ENCODE measurements around the gene BUB3. TPM values are rescaled to one million over a fixed set of nuclear protein-coding genes. Genes with fewer than 3 reads are reported as not detected.

BUB3 gene
- total and polyA plus RNA-seq, 2 donors (not counting 1 experiment from before 2014, with no cell fraction given), result 121 to 195 TPM

DNA sequence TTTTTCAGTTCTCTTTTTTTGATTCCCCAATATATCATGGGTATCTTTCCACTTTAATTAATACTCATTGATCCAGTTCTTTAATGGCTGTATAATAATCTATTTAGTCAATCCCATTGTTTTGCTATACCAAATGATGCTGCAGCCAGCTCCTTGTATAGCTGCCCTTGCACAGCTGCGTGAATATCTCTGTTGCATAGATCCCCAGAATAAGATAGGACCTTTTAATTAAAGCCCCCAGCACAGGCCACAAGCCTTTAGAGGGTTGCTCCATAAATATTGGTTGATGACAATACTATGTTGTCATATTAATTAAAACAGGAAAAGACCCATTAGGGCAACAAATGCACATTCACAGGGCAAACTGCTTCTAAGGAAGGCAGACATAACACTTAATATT lies 57.9 kb downstream of the BUB3 start:
- no peak overlapping the region for H3K27ac ChIP-seq (ENCODE audit: insufficient read depth, low read length)

DNA sequence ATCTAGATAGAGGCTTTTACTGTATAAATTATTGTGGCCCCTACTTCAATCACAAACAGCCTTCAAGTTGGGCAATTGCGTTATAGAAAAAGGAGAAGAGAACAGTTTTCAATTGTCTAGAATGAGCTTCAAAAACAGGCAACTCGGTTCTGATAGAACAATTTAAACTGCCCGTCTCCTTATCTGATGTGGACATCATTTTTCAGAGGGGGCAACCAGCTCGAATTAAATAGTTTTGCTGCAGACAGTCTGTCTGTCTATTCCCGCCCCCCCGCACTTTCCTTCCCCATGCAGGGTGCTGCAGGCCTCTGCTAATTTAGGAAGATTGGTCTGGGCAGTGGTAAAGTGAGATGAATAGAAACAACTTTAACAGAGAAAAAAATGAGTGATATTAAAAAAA lies 58.4 kb downstream of the BUB3 start:
- Histone ChIP-seq H3K79me2 (ENCODE audit: control insufficient read depth, insufficient read depth, low read length) (no peaks in the 10 kb centered on the region), H3K9ac (ENCODE audit: insufficient read depth, low read length) (no peak overlapping the region), H3K27ac (ENCODE audit: insufficient read depth, low read length) (no peak overlapping the region), H2AFZ (ENCODE audit: low read length) (no peak overlapping the region), H3K4me1 (ENCODE audit: control insufficient read depth, extremely low read depth, insufficient read depth, low read length) (no peaks in the 10 kb centered on the region), H4K20me1 (ENCODE audit: control insufficient read depth, extremely low read depth, insufficient read depth, low read length) (no peaks in the 10 kb centered on the region), H3K4me3 (replicated peaks in 1 of 4; ENCODE audit: control extremely low read depth in 1 of 4, insufficient read depth in 1 of 4, low read depth in 3 of 4, low read length in 4 of 4) (no peak overlapping the region), H3K27me3 (ENCODE audit: control insufficient read depth, insufficient read depth, low read length) (no peaks in the 10 kb centered on the region), H3K36me3 (ENCODE audit: control insufficient read depth, insufficient read depth, low read length) (no peaks in the 10 kb centered on the region), H3K4me2 (ENCODE audit: extremely low read depth, insufficient read depth, low read length) (no peak overlapping the region), H3K9me3 (ENCODE audit: control insufficient read depth, insufficient read depth, low read depth, low read length) (no peaks in the 10 kb centered on the region)
- DNase-seq (ENCODE audit: low read depth in 2 of 2), result no peak
- no peak for TF ChIP-seq EZH2 (IDR thresholded peaks at IDR 0.05; ENCODE audit: low read length, missing control alignments)
- TF ChIP-seq, protein P1, sequence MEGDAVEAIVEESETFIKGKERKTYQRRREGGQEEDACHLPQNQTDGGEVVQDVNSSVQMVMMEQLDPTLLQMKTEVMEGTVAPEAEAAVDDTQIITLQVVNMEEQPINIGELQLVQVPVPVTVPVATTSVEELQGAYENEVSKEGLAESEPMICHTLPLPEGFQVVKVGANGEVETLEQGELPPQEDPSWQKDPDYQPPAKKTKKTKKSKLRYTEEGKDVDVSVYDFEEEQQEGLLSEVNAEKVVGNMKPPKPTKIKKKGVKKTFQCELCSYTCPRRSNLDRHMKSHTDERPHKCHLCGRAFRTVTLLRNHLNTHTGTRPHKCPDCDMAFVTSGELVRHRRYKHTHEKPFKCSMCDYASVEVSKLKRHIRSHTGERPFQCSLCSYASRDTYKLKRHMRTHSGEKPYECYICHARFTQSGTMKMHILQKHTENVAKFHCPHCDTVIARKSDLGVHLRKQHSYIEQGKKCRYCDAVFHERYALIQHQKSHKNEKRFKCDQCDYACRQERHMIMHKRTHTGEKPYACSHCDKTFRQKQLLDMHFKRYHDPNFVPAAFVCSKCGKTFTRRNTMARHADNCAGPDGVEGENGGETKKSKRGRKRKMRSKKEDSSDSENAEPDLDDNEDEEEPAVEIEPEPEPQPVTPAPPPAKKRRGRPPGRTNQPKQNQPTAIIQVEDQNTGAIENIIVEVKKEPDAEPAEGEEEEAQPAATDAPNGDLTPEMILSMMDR (conservative IDR thresholded peaks at IDR 0.05 in 1 of 2, IDR thresholded peaks at IDR 0.05 in 1 of 2; ENCODE audit: low read depth in 1 of 2, low read length in 2 of 2), result no peak

More for the DNA sequence above, 57.9 kb downstream of the BUB3 start:
- Histone ChIP-seq H3K4me1 (ENCODE audit: control insufficient read depth, extremely low read depth, insufficient read depth, low read length) (no peaks in the 10 kb centered on the region), H3K36me3 (ENCODE audit: control insufficient read depth, insufficient read depth, low read length) (no peaks in the 10 kb centered on the region), H3K9ac (ENCODE audit: insufficient read depth, low read length) (no peak overlapping the region), H3K27me3 (ENCODE audit: control insufficient read depth, insufficient read depth, low read length) (no peaks in the 10 kb centered on the region), H3K9me3 (ENCODE audit: control insufficient read depth, insufficient read depth, low read depth, low read length) (no peaks in the 10 kb centered on the region), H3K4me2 (ENCODE audit: extremely low read depth, insufficient read depth, low read length) (no peak overlapping the region), H2AFZ (ENCODE audit: low read length) (no peak overlapping the region), H3K4me3 (replicated peaks in 1 of 4; ENCODE audit: control extremely low read depth in 1 of 4, insufficient read depth in 1 of 4, low read depth in 3 of 4, low read length in 4 of 4) (no peak overlapping the region), H3K79me2 (ENCODE audit: control insufficient read depth, insufficient read depth, low read length) (no peaks in the 10 kb centered on the region), H4K20me1 (ENCODE audit: control insufficient read depth, extremely low read depth, insufficient read depth, low read length) (no peaks in the 10 kb centered on the region)
- TF ChIP-seq, protein P1 (conservative IDR thresholded peaks at IDR 0.05 in 1 of 2, IDR thresholded peaks at IDR 0.05 in 1 of 2; ENCODE audit: low read depth in 1 of 2, low read length in 2 of 2), result no peak
- DNase-seq (ENCODE audit: low read depth in 2 of 2), result no peak

DNA sequence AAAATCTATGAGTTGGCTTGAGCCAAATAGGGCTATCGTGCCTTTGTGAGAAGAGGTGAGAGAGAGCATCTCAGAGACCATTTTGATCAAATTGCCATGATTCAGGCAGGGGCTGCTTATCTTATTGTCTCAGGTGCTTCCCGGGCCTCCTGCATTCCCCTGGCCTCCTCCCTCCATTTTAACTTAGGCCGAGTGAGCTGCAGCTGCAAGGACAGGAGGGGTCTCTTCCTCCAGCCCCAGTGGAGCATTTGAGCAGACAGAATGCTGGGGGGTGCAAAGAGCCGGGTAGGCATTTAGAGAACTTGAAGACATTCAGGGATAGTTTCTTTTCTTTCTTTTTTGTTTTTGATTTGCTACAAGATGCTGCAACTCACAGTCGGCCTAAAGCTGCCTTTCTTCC lies 59.0 kb downstream of the BUB3 start:
- Histone ChIP-seq H3K79me2 (ENCODE audit: control insufficient read depth, insufficient read depth, low read length) (no peaks in the 10 kb centered on the region), H3K27ac (ENCODE audit: insufficient read depth, low read length) (no peak overlapping the region), H3K4me2 (ENCODE audit: extremely low read depth, insufficient read depth, low read length) (no peak overlapping the region), H3K27me3 (ENCODE audit: control insufficient read depth, insufficient read depth, low read length) (no peaks in the 10 kb centered on the region), H3K9ac (ENCODE audit: insufficient read depth, low read length) (no peak overlapping the region), H3K4me1 (ENCODE audit: control insufficient read depth, extremely low read depth, insufficient read depth, low read length) (no peaks in the 10 kb centered on the region), H3K9me3 (ENCODE audit: control insufficient read depth, insufficient read depth, low read depth, low read length) (no peaks in the 10 kb centered on the region), H3K36me3 (ENCODE audit: control insufficient read depth, insufficient read depth, low read length) (no peaks in the 10 kb centered on the region), H3K4me3 (replicated peaks in 1 of 4; ENCODE audit: control extremely low read depth in 1 of 4, insufficient read depth in 1 of 4, low read depth in 3 of 4, low read length in 4 of 4) (no peak overlapping the region), H2AFZ (ENCODE audit: low read length) (no peak overlapping the region), H4K20me1 (ENCODE audit: control insufficient read depth, extremely low read depth, insufficient read depth, low read length) (no peaks in the 10 kb centered on the region)
- TF ChIP-seq EZH2 (IDR thresholded peaks at IDR 0.05; ENCODE audit: low read length, missing control alignments), result no peak
- TF ChIP-seq, protein P1 (conservative IDR thresholded peaks at IDR 0.05 in 1 of 2, IDR thresholded peaks at IDR 0.05 in 1 of 2; ENCODE audit: low read depth in 1 of 2, low read length in 2 of 2), result no peak
- DNase-seq (ENCODE audit: low read depth in 2 of 2), result no peak

Other genes with a start within 250 kb of the BUB3 start
- gene FAM24A, start 243.8 kb upstream of the BUB3 start, total RNA-seq, result not detected in 2 replicates
- gene FAM24A, start 243.8 kb upstream of the BUB3 start, polyA plus RNA-seq, result not detected in 2 replicates
- 13.1 and 25.1 TPM in 2 replicates for gene C10orf88, start 200.2 kb upstream of the BUB3 start, total RNA-seq
- 7.1 and 9.2 TPM in 2 replicates for gene C10orf88, start 200.2 kb upstream of the BUB3 start, polyA plus RNA-seq
- gene PSTK, start 174.0 kb upstream of the BUB3 start, total RNA-seq, result 5.9 and 6.4 TPM in 2 replicates
- gene PSTK, start 174.0 kb upstream of the BUB3 start, polyA plus RNA-seq, result 5.1 and 5.3 TPM in 2 replicates
- gene IKZF5, start 145.6 kb upstream of the BUB3 start, total RNA-seq, result 2.6 and 3.1 TPM in 2 replicates
- gene IKZF5, start 145.6 kb upstream of the BUB3 start, polyA plus RNA-seq, result 8.9 and 12.5 TPM in 2 replicates
- gene ACADSB, start 145.4 kb upstream of the BUB3 start, total RNA-seq, result 4.9 and 5.6 TPM in 2 replicates
- 11.1 and 11.3 TPM in 2 replicates for gene ACADSB, start 145.4 kb upstream of the BUB3 start, polyA plus RNA-seq
- not detected in 2 replicates for gene HMX3, start 18.4 kb upstream of the BUB3 start, total RNA-seq
- gene HMX3, start 18.4 kb upstream of the BUB3 start, polyA plus RNA-seq, result not detected in 2 replicates
- gene HMX2, start 6.3 kb upstream of the BUB3 start, total RNA-seq, result not detected in 2 replicates
- not detected in 2 replicates for gene HMX2, start 6.3 kb upstream of the BUB3 start, polyA plus RNA-seq